Endothelial cell of umbilical vein (primary cell): ENCODE results near the gene CELF3. TPM values are rescaled to one million over a fixed set of nuclear protein-coding genes. Genes with fewer than 3 reads are reported as not detected.

Source experiments
- BruUV-seq: library from RNA; stranded (reverse); fragments of 400-500 nt; replicated peaks from 2 replicates; lab custom pipeline; 2021; lab: Mats Ljungman, UMichigan
- CTCF ChIA-PET: fragments of 300-600, 350-600 bp; sonication (Branson Sonifier 250); formaldehyde crosslinking; loops from one replicate; lab custom pipeline; 2021; ENCODE audit warnings: antibody characterized with exemption, inconsistent platforms; lab: Charles Lee
- POLR2A ChIA-PET: fragments of 300-600, 350-600 bp; sonication (Branson Sonifier 250); formaldehyde crosslinking; loops from one replicate; lab custom pipeline; 2021; ENCODE audit warnings: antibody characterized with exemption, inconsistent platforms; lab: Charles Lee
- DNase-seq: peaks from one replicate; pipeline ENCODE4 v3.0.0-alpha.2; 2011; ENCODE audit warnings: low read depth, low spot score
- FAIRE-seq: peaks from 2 replicates; lab custom pipeline; 2011; peaks lifted over from hg19 to GRCh38; lab: Jason Lieb, UNC
- H2AFZ ChIP-seq: 2 replicates; pipeline ENCODE4 v1.6.0; 2012; ENCODE audit warnings: low read depth, low read length, control low read depth, inconsistent platforms
- H3K27ac ChIP-seq: 2 replicates; pipeline ENCODE4 v1.5.1; 2011; ENCODE audit warnings: low read depth, mild to moderate bottlenecking, control low read depth, low read length, moderate library complexity; ENCODE audit not compliant: insufficient read depth
- H3K27me3 ChIP-seq, 2 experiments: 2 replicates each; pipeline versions ENCODE4 v1.6.0 to v1.6.1; 2011; ENCODE audit warnings: low read length in 2 of 2, mixed read lengths in 1 of 2; ENCODE audit not compliant: control insufficient read depth in 2 of 2, insufficient read depth in 2 of 2
- H3K36me3 ChIP-seq, 2 experiments: 2 replicates in 1 of 2; 3 replicates in 1 of 2; pipeline ENCODE4 v1.5.1; 2011; ENCODE audit warnings: low read length in 2 of 2, mild to moderate bottlenecking in 1 of 2, moderate library complexity in 1 of 2; ENCODE audit not compliant: control insufficient read depth in 2 of 2, insufficient read depth in 2 of 2; ENCODE audit errors: extremely low read depth in 1 of 2
- H3K4me1 ChIP-seq: 3 replicates; pipeline ENCODE4 v1.5.1; 2011; ENCODE audit warnings: mild to moderate bottlenecking, low read length; ENCODE audit not compliant: control insufficient read depth, insufficient read depth; ENCODE audit errors: extremely low read depth
- H3K4me2 ChIP-seq: 2 replicates; pipeline ENCODE4 v1.6.1; 2011; ENCODE audit warnings: low read length, control low read depth, mixed read lengths; ENCODE audit not compliant: insufficient read depth
- H3K4me3 ChIP-seq, 3 experiments: fragments of 200-600 bp in 1 of 3; sonication (generic), shearing (Covaris generic) in 1 of 3; replicated peaks in 1 of 3; 2 replicates each; pipeline ENCODE4 v1.5.1; 2011 to 2016; ENCODE audit warnings: control low read depth in 3 of 3, low read length in 3 of 3, mild to moderate bottlenecking in 2 of 3, inconsistent platforms in 1 of 3, low read depth in 1 of 3, moderate library complexity in 1 of 3; ENCODE audit not compliant: insufficient read depth in 1 of 3
- H3K79me2 ChIP-seq: 2 replicates; pipeline ENCODE4 v1.6.0; 2012; ENCODE audit warnings: low read length, inconsistent platforms; ENCODE audit not compliant: control insufficient read depth, insufficient read depth
- H3K9ac ChIP-seq: replicated peaks from 2 replicates; pipeline ENCODE3; 2011; ENCODE audit warnings: low read length, control low read depth; ENCODE audit not compliant: insufficient read depth; ENCODE audit errors: extremely low read depth
- H3K9me1 ChIP-seq: replicated peaks from 3 replicates; pipeline ENCODE4 v1.6.0; 2011; ENCODE audit warnings: mild to moderate bottlenecking, low read length; ENCODE audit not compliant: control insufficient read depth, insufficient read depth; ENCODE audit errors: extremely low read depth
- H3K9me3 ChIP-seq: replicated peaks from 2 replicates; pipeline ENCODE4 v1.5.1; 2012; ENCODE audit warnings: low read length, inconsistent platforms; ENCODE audit not compliant: control insufficient read depth, insufficient read depth
- H4K20me1 ChIP-seq: replicated peaks from 2 replicates; pipeline ENCODE3; 2011; ENCODE audit warnings: mild to moderate bottlenecking, low read length; ENCODE audit not compliant: control insufficient read depth, insufficient read depth; ENCODE audit errors: extremely low read depth
- EZH2 ChIP-seq: IDR thresholded peaks from 2 replicates; pipeline ENCODE4 v1.6.1; 2012; ENCODE audit warnings: borderline replicate concordance, low read depth, mild to moderate bottlenecking, moderate library complexity, low read length, inconsistent platforms; ENCODE audit not compliant: severe bottlenecking
- FOS ChIP-seq: IDR thresholded peaks from 2 replicates; pipeline ENCODE4 v1.6.1; 2011; ENCODE audit warnings: mild to moderate bottlenecking, low read length, moderate library complexity, borderline replicate concordance; ENCODE audit not compliant: insufficient read depth
- GATA2 ChIP-seq: IDR thresholded peaks from 2 replicates; pipeline ENCODE4 v1.7.0; 2011; ENCODE audit warnings: low read depth, mild to moderate bottlenecking, moderate library complexity, mixed read lengths, low read length; ENCODE audit not compliant: insufficient read length, insufficient read depth
- MYC ChIP-seq: IDR thresholded peaks from one replicate; pipeline ENCODE4 v1.6.1; 2011; ENCODE audit warnings: mild to moderate bottlenecking, low read depth, low read length
- POLR2A ChIP-seq: IDR thresholded peaks from 2 replicates; pipeline ENCODE4 v1.6.1; 2012; ENCODE audit warnings: low read depth, mild to moderate bottlenecking, control low read depth, low read length
- POLR2AphosphoS5 ChIP-seq: IDR thresholded peaks from 2 replicates; pipeline ENCODE4 v1.6.1; 2012; ENCODE audit warnings: low read depth, mild to moderate bottlenecking, control low read depth, low read length, moderate library complexity; ENCODE audit not compliant: insufficient read depth
- dilution Hi-C: fragments of 300-500 bp; cut with MboI; formaldehyde crosslinking; loops from one replicate; pipeline ENCODE4 v1.15.0; 2019; ENCODE audit warnings: low sequenced_read_pairs; ENCODE audit not compliant: extremely low pct_ligation_motif_present
- intact Hi-C: fragments of 100-400 bp; cut with micrococcal nuclease; formaldehyde crosslinking; loops from one replicate; pipeline ENCODE4 v1.10.0; 2022
- polyA plus RNA-seq, 4 experiments: library from polyadenylated mRNA; depleted of rRNA in 3 of 4; stranded (reverse) in 3 of 4; unstranded in 1 of 4; fragments of >200 nt; gene quantifications; 2 replicates each; pipeline versions ENCODE4 v1.2.1 to v1.2.3, GENCODE V29; 2011 to 2012; ENCODE audit warnings: missing spikeins in 1 of 4
- small RNA-seq: library from RNA; depleted of rRNA; stranded (forward); fragments of <200 nt; gene quantifications from one replicate; pipeline ENCODE3, GENCODE V24; 2012; ENCODE audit warnings: low replicate concordance, low read depth; ENCODE audit not compliant: insufficient read depth, insufficient read length
- total RNA-seq: library from RNA; stranded (reverse); gene quantifications from 2 replicates; pipeline ENCODE4 v1.2.3, GENCODE V29; 2021
- TF ChIP-seq, protein P1 (sequence below), 2 donors: IDR thresholded peaks; 1 replicate in 1 of 2; 2 replicates in 1 of 2; pipeline ENCODE4 v1.5.1; 2011; ENCODE audit warnings: low read length in 2 of 2, mild to moderate bottlenecking in 2 of 2, moderate library complexity in 2 of 2, control low read depth in 1 of 2, inconsistent platforms in 1 of 2, low read depth in 1 of 2; ENCODE audit not compliant: insufficient read depth in 1 of 2; ENCODE audit errors: extremely low read depth in 1 of 2

CELF3 gene
- total and polyA plus RNA-seq, 2 donors (not counting 3 experiments of a cell fraction or from before 2014, with no cell fraction given): not detected

DNA sequence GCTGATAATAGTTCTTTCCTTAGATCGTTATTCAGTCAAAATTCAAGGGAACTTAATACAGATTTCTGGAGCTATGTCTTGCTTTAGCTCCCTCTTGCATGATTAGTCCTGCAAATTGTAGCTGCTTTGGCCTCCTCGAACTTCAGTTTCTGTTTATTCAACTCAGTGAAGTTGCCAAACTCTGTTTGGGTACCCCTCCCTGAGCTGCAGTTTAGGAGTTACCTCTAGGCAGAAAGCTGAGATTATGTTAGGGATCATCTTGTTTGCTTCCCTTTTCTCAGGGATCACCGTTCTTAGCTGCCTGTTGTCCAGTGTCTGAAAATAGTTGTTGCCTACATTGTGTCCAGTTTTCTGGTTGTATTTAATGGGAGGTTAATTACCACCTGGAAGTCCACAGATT lies 61.2 kb downstream of the CELF3 start:
- Histone ChIP-seq H3K4me1 (no peaks in the 10 kb centered on the region), H3K27me3 (no peaks in the 10 kb centered on the region), H3K9me1 (no peaks in the 10 kb centered on the region), H3K4me3 (no peak overlapping the region), H4K20me1 (no peaks in the 10 kb centered on the region), H3K9ac (no peak overlapping the region), H2AFZ (no peak overlapping the region), H3K36me3 (peaks cover 0 to 3% of the 10 kb centered on the region in 2 experiments), H3K9me3 (no peaks in the 10 kb centered on the region), H3K4me2 (no peak overlapping the region), H3K27ac (no peak overlapping the region), H3K79me2 (no peaks in the 10 kb centered on the region)
- intact Hi-C loops (no loop called here), dilution Hi-C loops (no loop called here)
- ChIA-PET CTCF (interaction anchor here (0.9 to 1.9 kb wide), 2 partner anchors 36 to 38 kb away, joined by 3 to 7 read pairs; no protein-coding TSS in a partner anchor), POLR2A (no interaction called here)
- DNase-seq: no peak
- no TSS peak for BruUV-seq
- FAIRE-seq: no peak
- TF ChIP-seq POLR2AphosphoS5 (no peak), FOS (no peak), EZH2 (no peak)
- TF ChIP-seq, protein P1, sequence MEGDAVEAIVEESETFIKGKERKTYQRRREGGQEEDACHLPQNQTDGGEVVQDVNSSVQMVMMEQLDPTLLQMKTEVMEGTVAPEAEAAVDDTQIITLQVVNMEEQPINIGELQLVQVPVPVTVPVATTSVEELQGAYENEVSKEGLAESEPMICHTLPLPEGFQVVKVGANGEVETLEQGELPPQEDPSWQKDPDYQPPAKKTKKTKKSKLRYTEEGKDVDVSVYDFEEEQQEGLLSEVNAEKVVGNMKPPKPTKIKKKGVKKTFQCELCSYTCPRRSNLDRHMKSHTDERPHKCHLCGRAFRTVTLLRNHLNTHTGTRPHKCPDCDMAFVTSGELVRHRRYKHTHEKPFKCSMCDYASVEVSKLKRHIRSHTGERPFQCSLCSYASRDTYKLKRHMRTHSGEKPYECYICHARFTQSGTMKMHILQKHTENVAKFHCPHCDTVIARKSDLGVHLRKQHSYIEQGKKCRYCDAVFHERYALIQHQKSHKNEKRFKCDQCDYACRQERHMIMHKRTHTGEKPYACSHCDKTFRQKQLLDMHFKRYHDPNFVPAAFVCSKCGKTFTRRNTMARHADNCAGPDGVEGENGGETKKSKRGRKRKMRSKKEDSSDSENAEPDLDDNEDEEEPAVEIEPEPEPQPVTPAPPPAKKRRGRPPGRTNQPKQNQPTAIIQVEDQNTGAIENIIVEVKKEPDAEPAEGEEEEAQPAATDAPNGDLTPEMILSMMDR (IDR thresholded peaks at IDR 0.05; ENCODE audit: extremely low read depth in 1 of 2, insufficient read depth in 1 of 2, low read depth in 1 of 2, low read length in 2 of 2): no peak

GRCh38 chr1:151653397-151653796 lies 63.2 kb downstream of the CELF3 start:
- ChIA-PET POLR2A (no interaction called here), CTCF (no interaction called here)
- FAIRE-seq: no peak

More at GRCh38 chr1:151653397-151653796, 63.2 kb downstream of the CELF3 start:
- Histone ChIP-seq H3K27ac (no peak overlapping the region), H3K9ac (no peak overlapping the region), H4K20me1 (no peaks in the 10 kb centered on the region), H3K79me2 (no peaks in the 10 kb centered on the region), H3K9me1 (no peaks in the 10 kb centered on the region), H3K9me3 (no peaks in the 10 kb centered on the region), H3K4me1 (no peaks in the 10 kb centered on the region), H2AFZ (no peak overlapping the region), H3K27me3 (no peaks in the 10 kb centered on the region), H3K4me3 (no peak overlapping the region), H3K4me2 (no peak overlapping the region), H3K36me3 (no peaks in the 10 kb centered on the region)
- no TSS peak for BruUV-seq
- dilution Hi-C loops: no loop called here
- TF ChIP-seq POLR2A (no peak), GATA2 (no peak), MYC (no peak)
- intact Hi-C loops: no loop called here
- DNase-seq: no peak

Small RNA genes within 50 kb of the gene (small RNA-seq; reads per million reads assigned to genes)
- not detected for gene RNU6-662P

Other genes with a start within 250 kb of the CELF3 start
- gene CGN, start 205.4 kb downstream of the CELF3 start, total RNA-seq: 0.73 and 1.2 TPM in 2 replicates
- gene CGN, start 205.4 kb downstream of the CELF3 start, polyA plus RNA-seq: 0.32 and 0.37 TPM in 2 replicates
- 4.3 TPM in 2 replicates for gene TUFT1, start 176.5 kb downstream of the CELF3 start, total RNA-seq
- 4.3 and 5.1 TPM in 2 replicates for gene TUFT1, start 176.5 kb downstream of the CELF3 start, polyA plus RNA-seq
- gene SNX27, start 104.8 kb downstream of the CELF3 start, total RNA-seq: 24.5 and 24.9 TPM in 2 replicates
- gene SNX27, start 104.8 kb downstream of the CELF3 start, polyA plus RNA-seq: 7.7 and 8.1 TPM in 2 replicates
- not detected in 2 replicates for gene RIIAD1, start 4.7 kb upstream of the CELF3 start, total RNA-seq
- gene RIIAD1, start 4.7 kb upstream of the CELF3 start, polyA plus RNA-seq: not detected in 2 replicates
- 96.9 and 112 TPM in 2 replicates for gene MRPL9, start 46.7 kb upstream of the CELF3 start, total RNA-seq
- 71.5 and 79.1 TPM in 2 replicates for gene MRPL9, start 46.7 kb upstream of the CELF3 start, polyA plus RNA-seq
- 9.3 and 9.6 TPM in 2 replicates for gene TDRKH, start 73.7 kb upstream of the CELF3 start, total RNA-seq
- gene TDRKH, start 73.7 kb upstream of the CELF3 start, polyA plus RNA-seq: 3.0 and 3.9 TPM in 2 replicates
- not detected in 2 replicates for gene LINGO4, start 88.6 kb upstream of the CELF3 start, total RNA-seq
- gene LINGO4, start 88.6 kb upstream of the CELF3 start, polyA plus RNA-seq: not detected in 2 replicates
- gene RORC, start 115.0 kb upstream of the CELF3 start, total RNA-seq: not detected in 2 replicates
- gene RORC, start 115.0 kb upstream of the CELF3 start, polyA plus RNA-seq: not detected in 2 replicates
- gene C2CD4D, start 123.0 kb upstream of the CELF3 start, total RNA-seq: 0.18 TPM in 1 of 2 replicates, not detected in the other
- 0.05 TPM in 1 of 2 replicates, not detected in the other for gene C2CD4D, start 123.0 kb upstream of the CELF3 start, polyA plus RNA-seq
- not detected in 2 replicates for gene THEM5, start 136.9 kb upstream of the CELF3 start, total RNA-seq
- not detected in 2 replicates for gene THEM5, start 136.9 kb upstream of the CELF3 start, polyA plus RNA-seq
- gene THEM4, start 192.7 kb upstream of the CELF3 start, total RNA-seq: 22.1 and 24.9 TPM in 2 replicates
- gene THEM4, start 192.7 kb upstream of the CELF3 start, polyA plus RNA-seq: 19.2 and 22.3 TPM in 2 replicates